T follicular helper cell (primary cell): ENCODE measurements around the gene ELL.

Experiments
- DNase-seq: peaks from one replicate; pipeline ENCODE4 v3.0.0-alpha.2; 2020; ENCODE audit warnings: low read depth

ELL gene

DNA sequence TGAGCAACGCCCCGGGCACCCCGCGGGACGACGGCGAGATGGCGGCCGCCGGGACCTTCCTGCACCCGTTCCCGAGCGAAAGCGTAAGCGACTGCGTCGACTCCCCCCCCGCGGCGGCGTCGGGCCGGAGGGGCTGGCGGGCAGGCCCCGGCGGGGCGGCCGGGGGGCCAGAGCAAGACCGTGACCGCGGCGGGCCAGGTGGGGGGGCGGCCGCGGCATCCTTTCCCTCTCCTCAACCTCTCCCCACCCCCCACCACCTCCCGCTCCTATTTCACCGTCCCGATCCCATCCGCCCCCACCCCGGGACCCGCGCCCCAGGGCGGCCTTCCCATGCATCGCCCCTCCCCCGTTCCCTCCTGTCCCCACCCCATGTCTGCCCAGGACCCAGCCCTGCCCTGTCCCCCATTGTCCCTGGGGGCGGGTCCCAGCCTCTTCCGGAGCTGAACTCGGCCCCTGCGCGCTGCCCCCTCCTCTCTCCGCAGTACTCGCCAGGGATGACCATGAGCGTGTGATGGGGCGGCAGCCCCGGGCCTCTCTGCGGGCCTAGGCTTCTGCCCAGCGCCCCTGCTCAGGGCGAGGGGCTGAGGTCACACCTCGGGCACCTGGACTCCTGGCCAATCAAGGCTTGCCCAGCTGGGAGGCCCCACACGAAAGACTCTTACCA is 88.0 kb downstream of the ELL start:
- no peak for DNase-seq

DNA sequence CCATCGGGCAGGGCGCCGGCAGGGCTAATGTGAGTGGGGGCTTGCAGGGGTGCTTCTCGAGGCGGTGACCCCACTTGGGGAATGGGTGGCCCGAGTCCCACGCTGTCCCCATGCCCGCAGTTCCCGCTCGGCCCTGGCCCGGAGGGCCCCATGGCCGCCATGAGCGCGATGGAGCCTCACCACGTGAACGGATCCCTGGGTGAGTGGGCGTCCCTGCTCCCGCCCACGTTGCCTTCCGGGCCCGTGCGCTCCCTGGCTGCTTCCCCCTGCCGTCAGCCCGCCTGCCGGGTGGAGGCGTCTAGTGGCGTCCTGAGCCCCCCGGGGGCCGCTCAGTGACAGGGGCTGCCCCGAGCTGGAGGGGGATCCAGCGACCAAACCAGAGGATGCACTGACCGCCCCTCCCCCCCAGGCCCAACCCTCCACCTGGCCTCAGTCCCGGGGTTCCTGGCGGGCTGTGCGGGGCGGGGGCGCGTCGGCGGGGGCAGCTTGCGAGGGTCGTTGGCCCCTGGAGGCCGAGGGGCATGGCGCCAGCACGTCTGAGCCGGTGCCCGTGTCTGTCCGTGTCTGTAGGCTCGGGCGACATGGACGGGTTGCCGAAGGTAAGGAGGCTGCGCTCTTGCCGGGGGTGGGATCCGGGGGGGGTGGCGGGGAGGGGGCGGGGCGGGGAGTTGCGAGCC is 88.7 kb downstream of the ELL start:
- no peak for DNase-seq

GRCh38 chr19:18432275-18433014 is 89.4 kb downstream of the ELL start:
- no peak for DNase-seq

DNA sequence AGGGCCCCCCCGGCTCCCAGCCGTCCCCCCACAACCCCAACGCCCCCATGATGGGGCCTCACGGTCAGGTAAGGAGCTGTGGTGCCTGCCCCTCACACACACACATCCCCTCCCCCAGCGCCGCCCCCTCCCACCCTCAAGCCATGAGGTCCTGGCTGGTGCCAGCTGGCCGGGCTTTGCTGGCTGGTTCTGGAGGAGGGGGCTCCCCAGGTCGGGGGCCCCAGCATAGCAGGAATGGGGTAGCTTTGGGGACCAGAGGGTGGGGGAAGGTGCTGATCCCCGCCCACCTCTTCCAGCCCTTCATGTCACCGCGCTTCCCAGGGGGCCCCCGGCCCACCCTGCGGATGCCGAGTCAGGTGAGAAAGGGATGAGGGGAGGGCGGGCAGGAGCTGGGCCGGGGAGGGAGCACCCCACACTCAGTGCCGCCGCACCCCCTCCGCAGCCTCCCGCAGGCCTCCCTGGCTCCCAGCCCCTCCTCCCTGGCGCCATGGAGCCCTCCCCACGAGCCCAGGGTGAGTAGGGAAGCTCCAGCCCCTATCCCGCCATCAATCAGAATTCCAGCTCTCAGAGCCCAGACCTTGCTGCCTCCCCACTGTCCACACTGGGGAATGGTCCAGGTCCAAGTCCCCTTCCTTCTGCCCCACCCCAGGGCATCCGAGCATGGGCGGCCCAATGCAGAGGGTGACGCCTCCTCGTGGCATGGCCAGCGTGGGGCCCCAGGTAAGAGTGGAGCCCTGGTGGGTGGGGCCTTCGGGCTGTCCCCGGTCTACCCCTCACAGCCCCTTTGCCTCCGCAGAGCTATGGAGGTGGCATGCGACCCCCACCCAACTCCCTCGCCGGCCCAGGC is 90.3 kb downstream of the ELL start:
- DNase-seq: no peak

DNA sequence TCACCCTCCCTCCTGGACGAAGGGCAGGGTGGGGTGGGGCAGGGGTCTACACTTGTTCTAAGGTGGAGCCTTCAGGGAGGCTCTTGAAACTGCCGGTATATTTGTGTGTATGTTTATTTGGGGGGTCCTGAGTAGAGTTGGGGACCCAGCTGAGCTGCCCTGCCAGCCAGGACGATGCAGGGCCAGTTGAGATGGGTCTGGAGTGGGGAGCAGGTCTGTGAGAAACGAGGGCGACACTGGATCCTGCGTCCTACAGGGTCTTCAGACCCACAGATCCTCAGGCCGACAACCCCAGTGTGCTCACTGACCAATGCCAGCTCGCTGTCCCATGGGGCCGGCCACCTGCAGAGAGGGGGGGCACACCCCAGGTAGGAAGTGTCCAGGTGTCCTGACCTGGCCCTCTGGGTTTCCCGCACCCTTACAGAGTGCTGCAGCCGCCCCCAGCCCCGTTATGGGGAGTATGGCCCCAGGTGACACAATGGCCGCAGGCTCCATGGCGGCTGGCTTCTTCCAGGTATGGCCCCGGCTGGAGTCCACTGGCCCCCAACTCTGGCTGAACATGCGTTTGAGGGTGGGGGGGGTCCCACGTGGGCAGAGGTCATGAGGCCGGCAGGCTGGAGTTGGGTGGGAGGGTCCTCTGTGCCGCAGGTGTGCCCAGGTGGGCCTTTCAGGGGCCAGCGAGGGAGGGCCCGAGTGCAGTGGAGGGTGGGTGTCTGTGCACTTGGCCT is 91.3 kb downstream of the ELL start:
- no peak for DNase-seq

GRCh38 chr19:18429717-18430416 is 92.0 kb downstream of the ELL start:
- DNase-seq: no peak

- DNase-seq: peak; percentile 80
Observed at GRCh38 chr19:18428787-18429674, 92.8 kb downstream of the ELL start.

DNA sequence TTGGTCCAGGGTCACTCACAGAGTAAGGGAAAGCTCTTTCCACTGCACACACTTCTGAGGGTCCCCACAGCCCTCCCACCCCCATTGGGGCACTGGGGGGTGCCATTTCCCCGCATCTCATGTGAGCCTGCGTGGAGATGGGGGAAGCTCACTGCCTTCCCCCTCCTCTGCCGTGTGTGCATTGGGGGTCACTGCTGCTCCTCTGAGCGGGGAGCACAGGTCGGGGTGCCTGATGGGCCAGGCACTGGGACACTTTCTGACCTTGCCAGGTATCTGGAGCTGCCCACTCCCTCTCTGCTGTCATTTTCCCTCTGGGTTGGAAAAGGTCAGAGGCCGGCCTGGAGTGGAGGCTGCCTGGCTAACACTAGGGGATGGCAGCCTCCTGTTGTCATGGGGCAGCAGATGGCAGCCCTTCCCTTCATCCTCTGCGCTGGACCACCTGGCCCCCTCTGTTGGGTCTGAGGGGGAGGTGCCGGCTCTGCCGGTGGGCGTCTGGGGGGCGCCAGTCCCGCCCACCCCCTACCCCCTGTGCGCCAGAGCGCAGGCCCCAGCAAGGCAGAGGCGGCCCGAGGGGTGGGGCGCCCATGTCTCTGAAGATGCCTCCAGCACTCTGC is 93.6 kb downstream of the ELL start:
- DNase-seq: no peak

- no peak for DNase-seq
Observed at GRCh38 chr19:18427743-18428113, 94.1 kb downstream of the ELL start.

DNA sequence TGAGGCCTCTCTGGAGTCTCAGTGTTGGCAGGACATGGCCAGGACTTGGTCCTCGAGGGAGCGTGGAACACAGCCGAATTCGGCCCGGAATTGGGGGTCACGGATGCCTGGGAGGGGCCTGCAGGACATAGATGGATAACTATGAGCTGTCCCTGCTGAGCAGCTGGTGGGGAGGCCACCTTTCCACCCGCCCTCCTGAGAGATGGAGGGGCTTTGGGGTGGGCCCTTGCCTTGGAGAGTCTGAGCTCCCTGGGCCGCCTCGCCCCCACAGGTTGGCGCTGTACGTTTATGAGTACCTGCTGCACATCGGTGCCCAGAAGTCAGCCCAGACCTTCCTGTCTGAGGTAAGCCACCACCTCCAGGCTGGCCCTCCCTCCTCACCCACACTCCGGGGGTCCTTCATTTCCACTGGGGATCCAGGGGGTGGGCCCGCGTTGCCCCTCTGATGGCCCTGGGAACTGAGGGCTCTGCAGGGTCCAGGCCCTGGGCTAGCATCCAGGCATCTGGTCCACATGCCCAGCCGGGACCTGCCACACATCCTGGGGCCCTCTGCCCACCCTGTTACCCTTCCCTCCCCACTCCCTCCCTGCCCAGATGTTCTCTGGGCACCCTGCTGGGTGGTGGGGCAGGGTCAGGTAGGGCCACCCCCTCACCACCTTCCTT is 94.7 kb downstream of the ELL start:
- no peak for DNase-seq

DNA sequence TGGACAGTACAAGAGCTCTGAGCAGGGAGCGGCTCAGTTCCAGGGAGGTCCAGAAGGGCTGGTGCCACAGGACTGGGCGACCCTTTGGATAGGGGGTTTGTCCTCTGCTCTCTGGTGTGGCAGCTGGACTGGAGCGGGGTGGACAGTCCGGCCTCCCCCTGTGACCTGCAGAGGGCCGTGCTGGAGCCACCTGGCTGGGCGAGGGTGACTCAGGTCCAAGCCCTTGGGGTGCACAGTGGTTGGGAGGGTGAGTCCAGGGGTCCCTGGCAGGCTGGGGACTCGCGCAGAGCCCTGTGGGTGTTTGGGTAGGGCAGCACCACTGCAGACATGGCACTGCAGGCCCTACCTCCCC is 95.5 kb downstream of the ELL start:
- DNase-seq: no peak

GRCh38 chr19:18425515-18426415 is 96.1 kb downstream of the ELL start:
- DNase-seq: no peak

GRCh38 chr19:18424890-18425514 is 96.9 kb downstream of the ELL start:
- DNase-seq: no peak

DNA sequence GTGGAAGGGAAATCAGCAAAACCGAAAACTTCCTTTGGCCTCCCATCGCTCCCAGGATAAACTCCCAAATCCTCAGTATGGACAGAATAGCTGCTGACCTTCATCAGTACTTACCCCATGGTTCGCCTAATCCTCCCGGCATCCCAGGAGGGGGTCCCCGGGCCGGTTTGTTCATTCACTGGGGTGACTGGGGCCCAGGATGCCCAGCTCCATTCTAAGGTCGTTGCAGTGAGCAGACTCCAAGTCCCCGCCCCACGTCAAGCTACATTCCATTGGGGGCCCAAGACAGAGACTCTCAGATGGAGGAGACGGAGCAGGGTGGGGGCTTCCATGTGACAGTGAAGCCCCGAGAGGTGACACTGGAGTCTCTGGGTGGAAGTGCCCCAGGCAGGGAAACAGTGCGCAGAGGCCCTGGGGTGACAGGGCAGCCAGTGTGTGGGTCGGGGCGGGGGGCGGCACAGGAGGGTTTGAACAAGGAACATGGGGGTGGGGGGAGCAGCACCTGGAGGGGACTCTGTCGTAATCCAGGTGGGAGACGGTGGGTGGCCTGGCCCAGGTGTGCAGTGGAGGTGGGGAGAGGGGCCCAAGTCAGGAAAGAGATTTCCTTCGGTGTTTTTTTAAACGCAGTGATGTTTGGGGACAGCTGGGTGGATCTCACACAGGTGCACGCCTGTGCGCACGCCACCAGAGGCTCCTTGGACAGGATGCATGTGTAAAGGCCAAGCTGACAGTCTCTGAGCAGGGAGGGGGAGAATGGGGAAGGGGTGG is 97.6 kb downstream of the ELL start:
- DNase-seq: no peak

- DNase-seq: no peak
Observed at GRCh38 chr19:18423258-18424020, 98.4 kb downstream of the ELL start.
